Measurements from ENCODE around the gene CRACR2A.

Gene CRACR2A

DNA sequence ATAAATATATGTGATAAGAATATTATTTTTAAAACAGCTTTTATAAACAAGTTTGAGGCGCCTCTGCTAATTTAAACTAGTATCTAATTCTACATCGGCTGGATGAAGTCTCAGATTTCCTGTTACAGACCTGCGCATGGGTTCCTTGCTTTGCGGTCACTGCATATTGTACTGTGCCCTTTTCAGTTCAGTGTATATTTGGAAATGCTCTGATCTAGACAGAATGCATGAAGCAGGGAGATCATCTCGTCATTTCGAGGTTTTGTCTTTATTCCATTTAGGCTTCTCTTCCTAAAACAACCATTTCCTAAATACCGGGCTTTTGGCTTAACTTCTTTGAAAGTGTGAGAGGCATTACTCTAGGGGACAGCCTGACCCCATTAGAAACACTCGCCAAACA lies 25.6 kb downstream of the CRACR2A start:
- TF ChIP-seq CTCF (IDR thresholded peaks at IDR 0.05; ENCODE audit: insufficient read depth, low read depth, low read length, missing control alignments): no peak
- H3K4me3 ChIP-seq (ENCODE audit: low read length): no peak overlapping the region
- DNase-seq (ENCODE audit: low read depth): no peak

- no peak for TF ChIP-seq CTCF (IDR thresholded peaks at IDR 0.05; ENCODE audit: insufficient read depth, low read depth, low read length, missing control alignments)
- DNase-seq (ENCODE audit: low read depth): peak; percentile 14
- H3K4me3 ChIP-seq (ENCODE audit: low read length): no peak overlapping the region
These were observed 26.5 kb downstream of the CRACR2A start for GRCh38 chr12:3726456-3726855.

DNA sequence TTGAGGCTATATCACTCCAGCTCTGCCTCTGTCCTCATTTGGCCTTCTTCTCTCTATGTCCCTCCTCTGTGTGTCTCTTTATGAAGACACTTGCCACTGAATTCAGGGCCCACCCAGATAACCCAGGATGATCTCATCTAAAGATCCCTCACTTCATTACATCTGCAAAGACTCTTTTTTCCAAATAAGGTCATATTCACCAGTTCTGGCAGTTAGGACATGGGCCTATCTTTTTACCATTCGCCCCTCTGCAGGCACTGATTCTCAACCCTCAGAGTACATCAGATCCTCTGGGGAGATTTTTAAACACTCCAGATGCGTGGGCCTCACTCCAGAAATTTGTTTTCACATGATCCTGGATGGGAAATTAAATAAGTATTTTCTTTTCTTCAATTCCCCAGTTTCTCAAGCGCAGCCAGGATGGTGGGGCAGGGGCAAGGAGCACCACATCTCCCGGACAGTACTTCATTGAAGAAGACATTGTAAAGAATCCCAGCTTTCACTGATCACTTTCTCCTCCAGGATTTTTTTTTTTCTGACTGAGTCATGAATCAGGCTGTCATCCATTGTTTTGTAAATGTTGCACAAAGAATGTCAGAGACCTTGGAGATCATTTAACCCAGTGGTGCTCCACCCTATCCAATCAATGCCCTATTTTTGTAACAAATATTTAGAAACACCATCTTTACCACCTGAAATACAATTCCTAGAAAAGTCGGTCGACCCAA lies 27.4 kb downstream of the CRACR2A start:
- no peak overlapping the region for H3K4me3 ChIP-seq (ENCODE audit: low read length)
- DNase-seq (ENCODE audit: low read depth): peak; percentile 57
- TF ChIP-seq CTCF (IDR thresholded peaks at IDR 0.05; ENCODE audit: insufficient read depth, low read depth, low read length, missing control alignments): no peak

GRCh38 chr12:3723916-3724805 lies 28.7 kb downstream of the CRACR2A start:
- H3K4me3 ChIP-seq (ENCODE audit: low read length): no peak overlapping the region
- DNase-seq (ENCODE audit: low read depth): no peak
- no peak for TF ChIP-seq CTCF (IDR thresholded peaks at IDR 0.05; ENCODE audit: insufficient read depth, low read depth, low read length, missing control alignments)

DNA sequence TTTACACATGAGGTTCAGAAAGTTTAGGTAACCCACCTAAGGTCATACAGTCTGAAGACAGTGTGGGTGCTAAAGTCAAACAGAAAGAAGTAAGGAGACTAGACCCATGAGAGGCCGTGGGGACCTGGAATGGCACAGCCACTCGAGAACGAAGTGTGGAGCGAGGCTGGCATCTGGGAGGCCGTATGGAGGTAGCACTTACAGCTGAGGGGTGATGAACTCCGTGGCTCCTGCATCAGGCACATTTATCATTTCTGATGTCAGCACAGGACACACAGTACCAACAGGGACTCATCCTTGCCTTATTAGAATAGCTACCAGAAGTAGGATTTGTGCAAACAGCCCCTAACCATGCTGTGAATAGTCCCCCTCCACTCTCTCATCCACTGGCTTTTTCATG lies 30.5 kb downstream of the CRACR2A start:
- H3K4me3 ChIP-seq (ENCODE audit: low read length): no peak overlapping the region
- DNase-seq (ENCODE audit: low read depth): no peak
- TF ChIP-seq CTCF (IDR thresholded peaks at IDR 0.05; ENCODE audit: insufficient read depth, low read depth, low read length, missing control alignments): no peak

GRCh38 chr12:3720772-3721171 lies 32.1 kb downstream of the CRACR2A start:
- DNase-seq (ENCODE audit: low read depth): no peak
- H3K4me3 ChIP-seq (ENCODE audit: low read length): no peak overlapping the region
- TF ChIP-seq CTCF (IDR thresholded peaks at IDR 0.05; ENCODE audit: insufficient read depth, low read depth, low read length, missing control alignments): no peak

Measured in epithelial cell of esophagus (primary cell).